ENCODE measurements around the gene WDR64. TPM values are rescaled to one million over a fixed set of nuclear protein-coding genes. Genes with fewer than 3 reads are reported as not detected.

WDR64 gene
- total and polyA plus RNA-seq, 2 experiments from 2014 or later, result not detected

- H3K27me3 Mint-ChIP-seq (ENCODE audit: insufficient read depth, low read depth, poor library complexity), result peaks cover 3% of the 10 kb centered on the region
- no peak for ATAC-seq
- Histone ChIP-seq H3K4me1 (ENCODE audit: insufficient read depth) (peaks cover under 1% of the 10 kb centered on the region; the same call in 1 of the 2 replicates), H3K9me2 (ENCODE audit: insufficient read depth) (no peaks in the 10 kb centered on the region), H4K20me1 (replicated peaks; ENCODE audit: insufficient read depth) (0 out of 2 replicates have a peak, but pooled peaks cover 11% of the 10 kb centered on the region), H3K36me3 (ENCODE audit: insufficient read depth) (no peaks in the 10 kb centered on the region; the same call in 1 of the 2 replicates), H3K27me3 (ENCODE audit: insufficient read depth) (no peaks in the 10 kb centered on the region), H3K27ac (ENCODE audit: low read depth) (no peak overlapping the region), H3F3A (replicated peaks; ENCODE audit: low read depth) (no peaks in the 10 kb centered on the region), H2AFZ (no peak overlapping the region), H3K79me2 (replicated peaks; ENCODE audit: insufficient read depth) (no peaks in the 10 kb centered on the region), H3K4me3 (no peak overlapping the region), H3K4me2 (no peak overlapping the region)
- H3K4me1 Mint-ChIP-seq, result peaks cover 3% of the 10 kb centered on the region; the same call in 2 of the 3 replicates
- no peak overlapping the region for H3K4me3 Mint-ChIP-seq
- DNase-seq (ENCODE audit: low spot score), result no peak
- no peak overlapping the region for H3K27ac Mint-ChIP-seq
- no peak for TF ChIP-seq REST (IDR thresholded peaks at IDR 0.05; ENCODE audit: unreplicated experiment)
- no peaks in the 10 kb centered on the region for H3K36me3 Mint-ChIP-seq (ENCODE audit: low read depth)
- H3K9me3 Mint-ChIP-seq, result no peaks in the 10 kb centered on the region
Observed at GRCh38 chr1:241622669-241623068, 29.4 kb upstream of the WDR64 start.

- Histone ChIP-seq H3F3A (replicated peaks; ENCODE audit: low read depth) (no peaks in the 10 kb centered on the region), H3K27me3 (ENCODE audit: insufficient read depth) (no peaks in the 10 kb centered on the region), H3K9me2 (ENCODE audit: insufficient read depth) (no peaks in the 10 kb centered on the region), H3K4me2 (no peak overlapping the region), H4K20me1 (replicated peaks; ENCODE audit: insufficient read depth) (peaks cover 11% of the 10 kb centered on the region; the same call in 1 of the 2 replicates), H3K4me1 (ENCODE audit: insufficient read depth) (peaks cover 14% of the 10 kb centered on the region), H3K79me2 (replicated peaks; ENCODE audit: insufficient read depth) (peaks cover 5% of the 10 kb centered on the region), H2AFZ (no peak overlapping the region), H3K4me3 (no peak overlapping the region), H3K36me3 (ENCODE audit: insufficient read depth) (no peaks in the 10 kb centered on the region; the same call in 1 of the 2 replicates), H3K27ac (ENCODE audit: low read depth) (no peak overlapping the region)
- Mint-ChIP-seq H3K9me3 (no peaks in the 10 kb centered on the region), H3K36me3 (ENCODE audit: low read depth) (no peaks in the 10 kb centered on the region), H3K4me1 (peaks cover 18% of the 10 kb centered on the region), H3K27me3 (ENCODE audit: insufficient read depth, low read depth, poor library complexity) (peaks cover 3% of the 10 kb centered on the region), H3K27ac (no peak overlapping the region), H3K4me3 (no peak overlapping the region)
- no peak for DNase-seq (ENCODE audit: low spot score)
- ATAC-seq, result no peak
- TF ChIP-seq EZH2phosphoT487 (IDR thresholded peaks at IDR 0.05; ENCODE audit: unreplicated experiment) (no peak), ZNF114 (CRISPR knock-in tag; IDR thresholded peaks at IDR 0.05) (no peak), NANOG (IDR thresholded peaks at IDR 0.05; ENCODE audit: borderline replicate concordance) (no peak), CREB1 (CRISPR knock-in tag; IDR thresholded peaks at IDR 0.05; ENCODE audit: low read depth) (no peak), REST (IDR thresholded peaks at IDR 0.05; ENCODE audit: unreplicated experiment) (no peak), ZNF331 (CRISPR knock-in tag; IDR thresholded peaks at IDR 0.05; ENCODE audit: low read depth) (no peak)
- TF ChIP-seq, protein P1, sequence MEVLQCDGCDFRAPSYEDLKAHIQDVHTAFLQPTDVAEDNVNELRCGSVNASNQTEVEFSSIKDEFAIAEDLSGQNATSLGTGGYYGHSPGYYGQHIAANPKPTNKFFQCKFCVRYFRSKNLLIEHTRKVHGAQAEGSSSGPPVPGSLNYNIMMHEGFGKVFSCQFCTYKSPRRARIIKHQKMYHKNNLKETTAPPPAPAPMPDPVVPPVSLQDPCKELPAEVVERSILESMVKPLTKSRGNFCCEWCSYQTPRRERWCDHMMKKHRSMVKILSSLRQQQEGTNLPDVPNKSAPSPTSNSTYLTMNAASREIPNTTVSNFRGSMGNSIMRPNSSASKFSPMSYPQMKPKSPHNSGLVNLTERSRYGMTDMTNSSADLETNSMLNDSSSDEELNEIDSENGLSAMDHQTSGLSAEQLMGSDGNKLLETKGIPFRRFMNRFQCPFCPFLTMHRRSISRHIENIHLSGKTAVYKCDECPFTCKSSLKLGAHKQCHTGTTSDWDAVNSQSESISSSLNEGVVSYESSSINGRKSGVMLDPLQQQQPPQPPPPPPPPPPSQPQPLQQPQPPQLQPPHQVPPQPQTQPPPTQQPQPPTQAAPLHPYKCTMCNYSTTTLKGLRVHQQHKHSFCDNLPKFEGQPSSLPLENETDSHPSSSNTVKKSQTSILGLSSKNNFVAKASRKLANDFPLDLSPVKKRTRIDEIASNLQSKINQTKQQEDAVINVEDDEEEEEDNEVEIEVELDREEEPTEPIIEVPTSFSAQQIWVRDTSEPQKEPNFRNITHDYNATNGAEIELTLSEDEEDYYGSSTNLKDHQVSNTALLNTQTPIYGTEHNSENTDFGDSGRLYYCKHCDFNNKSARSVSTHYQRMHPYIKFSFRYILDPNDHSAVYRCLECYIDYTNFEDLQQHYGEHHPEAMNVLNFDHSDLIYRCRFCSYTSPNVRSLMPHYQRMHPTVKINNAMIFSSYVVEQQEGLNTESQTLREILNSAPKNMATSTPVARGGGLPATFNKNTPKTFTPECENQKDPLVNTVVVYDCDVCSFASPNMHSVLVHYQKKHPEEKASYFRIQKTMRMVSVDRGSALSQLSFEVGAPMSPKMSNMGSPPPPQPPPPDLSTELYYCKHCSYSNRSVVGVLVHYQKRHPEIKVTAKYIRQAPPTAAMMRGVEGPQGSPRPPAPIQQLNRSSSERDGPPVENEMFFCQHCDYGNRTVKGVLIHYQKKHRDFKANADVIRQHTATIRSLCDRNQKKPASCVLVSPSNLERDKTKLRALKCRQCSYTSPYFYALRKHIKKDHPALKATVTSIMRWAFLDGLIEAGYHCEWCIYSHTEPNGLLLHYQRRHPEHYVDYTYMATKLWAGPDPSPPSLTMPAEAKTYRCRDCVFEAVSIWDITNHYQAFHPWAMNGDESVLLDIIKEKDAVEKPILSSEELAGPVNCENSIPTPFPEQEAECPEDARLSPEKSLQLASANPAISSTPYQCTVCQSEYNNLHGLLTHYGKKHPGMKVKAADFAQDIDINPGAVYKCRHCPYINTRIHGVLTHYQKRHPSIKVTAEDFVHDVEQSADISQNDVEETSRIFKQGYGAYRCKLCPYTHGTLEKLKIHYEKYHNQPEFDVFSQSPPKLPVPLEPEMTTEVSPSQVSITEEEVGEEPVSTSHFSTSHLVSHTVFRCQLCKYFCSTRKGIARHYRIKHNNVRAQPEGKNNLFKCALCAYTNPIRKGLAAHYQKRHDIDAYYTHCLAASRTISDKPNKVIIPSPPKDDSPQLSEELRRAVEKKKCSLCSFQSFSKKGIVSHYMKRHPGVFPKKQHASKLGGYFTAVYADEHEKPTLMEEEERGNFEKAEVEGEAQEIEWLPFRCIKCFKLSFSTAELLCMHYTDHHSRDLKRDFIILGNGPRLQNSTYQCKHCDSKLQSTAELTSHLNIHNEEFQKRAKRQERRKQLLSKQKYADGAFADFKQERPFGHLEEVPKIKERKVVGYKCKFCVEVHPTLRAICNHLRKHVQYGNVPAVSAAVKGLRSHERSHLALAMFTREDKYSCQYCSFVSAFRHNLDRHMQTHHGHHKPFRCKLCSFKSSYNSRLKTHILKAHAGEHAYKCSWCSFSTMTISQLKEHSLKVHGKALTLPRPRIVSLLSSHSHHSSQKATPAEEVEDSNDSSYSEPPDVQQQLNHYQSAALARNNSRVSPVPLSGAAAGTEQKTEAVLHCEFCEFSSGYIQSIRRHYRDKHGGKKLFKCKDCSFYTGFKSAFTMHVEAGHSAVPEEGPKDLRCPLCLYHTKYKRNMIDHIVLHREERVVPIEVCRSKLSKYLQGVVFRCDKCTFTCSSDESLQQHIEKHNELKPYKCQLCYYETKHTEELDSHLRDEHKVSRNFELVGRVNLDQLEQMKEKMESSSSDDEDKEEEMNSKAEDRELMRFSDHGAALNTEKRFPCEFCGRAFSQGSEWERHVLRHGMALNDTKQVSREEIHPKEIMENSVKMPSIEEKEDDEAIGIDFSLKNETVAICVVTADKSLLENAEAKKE (CRISPR knock-in tag; IDR thresholded peaks at IDR 0.05), result no peak
Observed at GRCh38 chr1:241624935-241625334, 27.1 kb upstream of the WDR64 start.
